HG03039 (cell line): ENCODE measurements around the gene FAT2.

ENCODE experiments used
- ATAC-seq: cut with Tn5 transposase; IDR thresholded peaks from one replicate; pipeline ENCODE4 v1.9.1; 2021; ENCODE audit warnings: mild to moderate bottlenecking, moderate library complexity; ENCODE audit not compliant: unreplicated experiment

FAT2 gene

DNA sequence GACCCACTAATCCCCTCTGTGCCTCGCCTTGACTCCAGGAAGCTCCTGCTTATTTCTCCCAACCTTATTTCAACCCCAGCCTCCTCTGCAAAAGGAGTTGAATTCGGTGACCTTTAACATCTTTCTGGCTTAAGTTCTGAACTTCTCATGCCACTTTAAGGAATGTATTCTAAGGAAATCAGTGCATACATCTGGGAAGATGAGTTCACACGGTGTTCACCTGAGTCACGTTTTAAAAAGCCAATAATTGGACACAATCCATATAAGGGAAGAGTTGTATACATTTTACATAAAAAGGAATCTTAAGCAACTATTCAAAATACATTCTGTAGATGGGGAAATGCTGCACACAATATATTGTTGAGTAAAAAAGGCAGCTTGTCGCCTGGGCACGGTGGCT is 33.2 kb downstream of the FAT2 start:
- no peak for ATAC-seq

DNA sequence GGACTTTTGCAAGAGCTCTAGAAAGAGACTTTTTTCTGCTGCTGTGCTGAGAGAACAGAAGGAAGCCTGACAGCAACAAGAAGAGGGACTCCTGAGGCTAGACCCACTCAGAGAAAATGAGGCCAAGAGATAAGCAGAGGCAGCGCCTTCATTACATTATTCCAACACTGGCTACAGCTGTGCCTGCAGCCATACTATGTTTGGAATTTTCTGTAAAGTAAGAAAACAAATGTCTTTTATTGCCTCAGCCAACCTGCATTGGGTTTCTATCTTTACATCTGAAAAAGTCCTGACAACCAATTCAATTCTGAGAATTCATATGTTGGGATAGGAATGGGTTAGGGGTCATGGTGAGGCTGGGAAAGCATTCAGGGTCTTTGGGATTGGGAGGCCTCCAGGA is 33.7 kb downstream of the FAT2 start:
- no peak for ATAC-seq

- no peak for ATAC-seq
Measured at GRCh38 chr5:151556806-151557205, 34.3 kb downstream of the FAT2 start.

- no peak for ATAC-seq
Measured at GRCh38 chr5:151555760-151556576, 35.2 kb downstream of the FAT2 start.

DNA sequence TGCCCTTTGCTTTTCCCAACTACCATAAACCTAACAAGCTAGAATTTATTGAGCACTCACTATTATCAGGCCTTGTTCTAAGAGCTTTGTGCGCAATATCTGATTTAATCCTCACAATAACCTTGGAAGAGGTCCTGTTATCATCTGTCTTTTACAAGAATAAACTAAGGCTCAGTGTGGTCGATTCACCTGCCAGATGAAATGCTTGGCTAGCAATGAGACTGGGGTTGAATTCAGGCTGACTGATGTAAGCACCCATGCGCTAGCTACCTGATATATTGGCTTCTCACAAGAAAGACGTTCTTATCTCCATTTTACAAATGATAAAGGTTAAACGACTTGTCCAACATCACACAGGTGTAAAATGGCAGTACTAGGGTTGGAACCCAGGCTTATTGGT is 37.4 kb downstream of the FAT2 start:
- ATAC-seq = no peak

GRCh38 chr5:151553130-151553670 is 37.9 kb downstream of the FAT2 start:
- no peak for ATAC-seq

DNA sequence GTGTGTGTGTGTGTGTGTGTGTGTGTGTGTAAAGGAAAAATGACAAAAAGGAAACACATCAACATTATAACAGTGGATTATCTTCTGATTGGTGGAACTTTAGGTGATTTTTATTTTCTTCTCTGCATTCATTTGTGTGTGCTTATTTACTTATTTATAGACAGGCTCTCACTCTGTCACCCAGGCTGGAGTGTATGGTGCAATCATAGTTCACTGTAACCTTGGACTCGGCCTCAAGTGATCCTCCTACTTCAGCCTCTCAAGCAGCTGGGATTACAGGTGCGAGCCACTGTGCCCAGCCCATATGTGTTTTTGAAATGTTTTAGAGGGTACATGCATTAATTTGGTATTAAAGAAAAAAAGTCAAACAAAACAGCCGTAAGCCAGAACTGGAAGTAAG is 39.1 kb downstream of the FAT2 start:
- no peak for ATAC-seq

- ATAC-seq = no peak
Measured at GRCh38 chr5:151550146-151550545, 41.0 kb downstream of the FAT2 start.

- ATAC-seq = no peak
Measured at GRCh38 chr5:151549713-151550112, 41.4 kb downstream of the FAT2 start.

- ATAC-seq = no peak
Measured at GRCh38 chr5:151547364-151547763, 43.8 kb downstream of the FAT2 start.

DNA sequence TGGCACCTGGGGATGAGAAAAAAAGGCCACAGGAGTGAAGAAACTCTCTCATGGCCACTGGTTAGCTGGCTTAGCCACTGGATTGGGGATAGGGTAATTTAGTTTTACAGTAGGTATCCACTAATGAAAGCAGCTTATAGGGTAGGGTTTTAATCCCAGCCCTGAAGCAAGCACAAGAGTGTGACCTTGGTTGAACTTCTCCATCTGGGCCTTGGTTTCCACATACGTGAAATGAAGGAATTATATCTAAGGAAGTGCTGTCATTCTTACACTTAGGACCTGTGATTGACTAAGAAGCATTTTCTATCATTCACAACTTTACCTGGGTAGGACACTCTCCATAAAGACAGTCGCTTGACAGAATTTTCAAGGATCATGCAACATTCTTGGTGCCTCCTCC is 49.6 kb downstream of the FAT2 start:
- ATAC-seq = no peak
